NCI-H446 treated with DMSO at 0.1 percent for 48 hours (cell line): ENCODE data around the gene ZNRF1.
"Not testable (repeated sequence)": the region's sequence is repeated elsewhere in the genome, so short reads cannot be mapped to it uniquely, and the experiment has no call there.

Source experiments
- DNase-seq: peaks from one replicate; lab custom pipeline; 2025; lab: John Stamatoyannopoulos, UW

The ZNRF1 gene

DNA sequence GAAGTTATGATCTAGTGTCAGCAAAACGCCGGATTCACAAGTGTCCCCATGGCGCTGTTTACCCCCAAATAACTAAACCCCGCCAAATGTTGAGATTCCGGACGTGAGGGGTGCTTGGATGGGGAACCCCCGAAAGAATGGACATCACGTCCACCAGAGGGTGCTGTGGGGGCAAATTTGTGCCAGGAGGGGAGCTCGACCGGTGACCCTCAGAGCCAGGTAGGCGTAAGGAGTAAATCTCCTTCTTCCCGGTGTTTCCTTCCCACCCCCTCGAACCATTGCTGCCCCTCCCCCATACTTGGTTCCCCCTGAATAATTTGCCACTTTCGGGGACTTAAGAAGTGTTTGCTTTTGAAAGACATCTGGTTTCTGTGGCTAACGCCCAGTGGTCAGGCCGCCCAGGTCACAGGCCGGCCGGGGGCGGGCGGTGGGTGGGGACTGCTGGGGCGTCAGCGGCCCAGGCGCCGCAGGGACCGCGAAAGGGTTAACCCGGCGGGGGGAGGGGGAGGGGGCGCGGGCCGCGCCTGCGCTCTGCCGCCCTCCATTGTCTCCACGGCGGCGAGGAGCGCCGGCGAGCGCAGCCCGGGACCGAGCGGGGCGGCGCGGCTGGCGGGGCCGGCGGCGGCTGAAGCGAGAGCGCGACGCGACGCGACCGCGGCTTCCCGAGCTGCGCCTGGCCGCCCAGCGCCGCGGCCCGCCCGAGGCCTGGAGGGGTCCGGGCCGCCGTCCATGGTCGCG lies at the start of gene ZNRF1:
Gene ZNRF1, plus strand, starts transcription at position 544 of the 738 bp plus-strand sequence. CDS start 648 bp downstream, outside the sequence.
- DNase-seq: no peak

DNA sequence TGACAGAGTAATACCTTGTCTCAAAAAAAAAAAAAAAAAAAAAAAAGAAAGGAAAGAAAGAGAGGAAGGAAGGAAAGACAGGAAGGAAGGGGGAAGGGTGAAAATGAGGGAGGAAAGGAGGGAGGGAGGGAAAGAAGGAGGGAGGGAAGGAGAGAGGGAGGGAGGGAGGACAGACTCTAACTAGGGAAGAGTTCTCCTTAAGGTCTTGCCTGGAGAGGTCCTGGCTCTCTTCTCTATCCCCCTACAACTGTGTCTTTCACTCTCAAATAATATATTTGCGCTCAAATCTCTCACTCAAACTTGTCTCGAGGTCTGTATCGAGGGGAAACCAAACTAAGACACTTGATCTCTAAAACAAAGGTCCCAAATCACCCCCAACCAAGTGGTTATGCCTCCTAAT lies 49.5 kb upstream of the ZNRF1 start:
- no peak for DNase-seq

DNA sequence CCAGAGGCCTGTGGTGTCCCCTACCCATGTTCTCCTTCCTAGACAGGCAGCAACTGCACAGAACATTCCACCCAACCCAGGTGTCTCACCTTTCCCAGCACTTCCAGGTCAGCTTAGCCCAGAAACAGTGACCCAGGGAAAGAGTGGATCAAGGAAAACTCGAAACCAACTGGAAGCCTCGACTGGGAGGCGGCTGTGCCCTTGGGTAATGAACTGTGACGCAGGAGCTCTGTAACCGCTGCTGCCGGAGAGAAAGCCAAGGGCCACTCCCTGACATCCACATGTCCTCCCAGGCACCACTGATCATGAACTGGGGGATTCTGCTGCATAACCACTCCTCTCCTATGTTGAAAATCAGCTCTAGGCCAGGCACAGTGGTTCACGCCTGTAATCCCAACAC lies 48.3 kb upstream of the ZNRF1 start:
- DNase-seq: no peak

DNA sequence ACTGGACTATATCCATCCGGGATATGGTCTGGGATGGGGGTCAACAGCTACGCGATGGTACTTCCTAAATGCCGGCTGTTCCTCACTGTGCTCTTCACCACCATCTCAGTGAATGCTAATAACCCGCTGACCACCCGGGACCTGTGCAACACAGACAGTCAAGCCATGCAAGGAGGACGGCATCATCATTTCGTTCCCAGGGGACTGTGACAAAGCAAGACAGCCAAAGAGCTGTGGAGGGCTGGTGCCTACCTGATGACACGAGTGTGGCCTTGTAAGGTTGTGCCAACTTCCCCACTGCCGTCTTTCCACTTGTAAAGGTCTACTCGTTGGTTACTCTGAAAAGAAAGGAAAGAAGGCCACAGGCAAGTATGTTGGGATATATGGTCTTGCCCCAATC lies 47.6 kb upstream of the ZNRF1 start:
- no peak for DNase-seq

DNA sequence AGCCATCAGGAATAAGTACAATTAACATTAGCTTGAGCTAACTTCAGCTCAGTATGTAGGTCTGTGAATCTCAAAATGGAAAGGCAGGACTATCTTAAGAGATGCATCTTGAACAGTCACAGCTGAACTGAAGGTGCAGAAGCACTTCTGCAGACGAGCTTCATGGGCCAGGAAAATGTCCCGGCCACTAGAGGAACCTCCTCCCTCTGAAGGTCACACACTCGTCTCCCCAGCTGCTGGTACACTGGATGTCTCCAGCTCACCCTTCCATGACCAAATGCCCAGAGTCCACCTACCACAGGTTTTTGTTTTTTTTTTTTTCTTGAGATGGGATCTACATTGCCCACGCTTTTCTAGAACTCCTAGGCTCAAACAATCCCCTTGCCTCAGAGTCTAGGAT lies 47.1 kb upstream of the ZNRF1 start:
- no peak for DNase-seq

DNA sequence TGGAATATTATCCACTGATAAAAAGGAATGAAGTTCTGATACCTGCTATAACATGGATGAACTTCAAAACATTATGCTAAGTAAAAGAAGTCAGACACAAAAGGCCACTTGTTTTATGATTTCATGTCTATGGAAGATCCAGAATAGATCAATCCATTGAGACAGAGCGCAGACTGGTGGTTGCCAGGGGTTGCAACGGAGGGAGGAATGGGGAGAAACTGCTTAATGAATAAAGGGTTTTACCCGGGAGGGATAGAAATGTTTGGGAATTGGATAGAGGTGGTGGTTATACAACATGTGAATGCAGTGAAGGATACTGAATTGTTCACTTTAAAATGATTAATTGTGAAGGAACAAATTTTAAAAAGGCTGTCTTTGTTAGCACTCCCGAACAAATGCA lies 44.1 kb upstream of the ZNRF1 start:
- DNase-seq: no peak

DNA sequence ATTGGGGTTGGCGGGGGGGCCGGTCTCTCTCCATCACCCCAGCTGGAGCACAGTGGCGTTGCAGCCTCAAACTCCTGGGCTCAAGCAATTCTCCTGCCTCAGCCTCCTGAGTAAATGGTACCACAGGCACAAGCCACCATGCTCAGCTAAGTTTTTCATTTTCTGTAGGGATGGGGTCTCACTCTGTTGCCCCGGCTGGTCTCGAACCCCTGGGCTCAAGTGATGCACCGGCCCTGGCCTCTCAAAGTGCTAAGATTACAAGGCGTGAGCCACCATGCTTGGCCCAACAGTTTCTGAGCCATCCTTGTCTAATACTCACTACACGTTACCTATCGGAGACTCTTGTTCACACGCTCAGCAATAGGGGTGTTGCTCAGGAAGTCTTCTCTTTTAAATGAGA lies 25.5 kb upstream of the ZNRF1 start:
- no peak for DNase-seq

DNA sequence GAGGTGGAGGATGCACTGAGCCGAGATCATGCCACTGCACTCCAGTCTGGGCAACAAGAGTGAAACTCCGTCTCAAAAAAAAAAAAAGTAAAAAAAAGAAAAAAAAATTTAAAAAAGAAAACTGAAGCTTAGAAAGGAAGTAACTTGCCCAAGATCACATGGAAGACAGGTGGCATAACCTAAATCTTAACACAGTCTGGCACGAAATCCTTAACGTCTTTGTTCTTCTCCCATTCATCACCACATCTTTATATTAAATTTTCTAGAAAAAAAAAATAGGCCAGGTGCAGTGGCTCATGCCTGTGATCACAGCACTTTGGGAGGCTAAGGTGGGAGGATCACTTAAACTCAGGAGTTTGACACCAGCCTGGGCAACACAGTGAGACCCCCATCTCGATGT lies 23.2 kb upstream of the ZNRF1 start:
- no peak for DNase-seq

DNA sequence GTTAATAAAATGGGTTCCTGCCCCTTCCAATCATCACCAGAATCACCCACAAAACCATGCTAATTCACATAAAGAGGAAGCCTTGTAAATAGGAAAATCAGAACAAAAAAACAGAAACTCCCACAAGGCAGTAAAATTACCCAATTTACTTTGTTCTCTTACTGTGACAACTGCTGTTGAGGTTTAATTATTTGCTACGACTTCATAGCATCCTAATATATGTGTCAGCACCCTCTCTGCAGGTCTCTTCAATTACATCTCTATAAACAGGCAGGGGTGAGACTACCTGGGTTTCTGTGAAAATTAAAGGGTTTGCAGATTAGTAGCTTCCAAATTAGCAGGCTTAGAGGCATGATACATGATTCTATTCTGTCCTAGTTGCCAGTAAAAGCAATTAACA lies 16.6 kb upstream of the ZNRF1 start:
- no peak for DNase-seq

DNA sequence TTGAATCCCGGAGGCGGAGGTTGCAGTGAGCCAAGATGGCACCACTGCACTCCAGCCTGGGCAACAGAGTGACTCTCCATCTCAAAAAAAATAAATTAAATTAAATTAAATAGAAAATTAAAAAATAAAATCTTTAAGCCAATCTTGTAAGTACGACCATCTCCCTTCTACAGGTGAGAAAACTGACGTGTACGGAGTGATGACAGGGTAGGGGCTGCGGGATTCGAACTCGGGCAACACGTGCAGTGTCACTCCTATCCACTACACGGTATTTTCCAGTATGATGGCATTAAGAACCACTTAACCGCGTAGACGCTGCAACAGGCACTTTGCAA lies 14.7 kb upstream of the ZNRF1 start:
- no peak for DNase-seq

DNA sequence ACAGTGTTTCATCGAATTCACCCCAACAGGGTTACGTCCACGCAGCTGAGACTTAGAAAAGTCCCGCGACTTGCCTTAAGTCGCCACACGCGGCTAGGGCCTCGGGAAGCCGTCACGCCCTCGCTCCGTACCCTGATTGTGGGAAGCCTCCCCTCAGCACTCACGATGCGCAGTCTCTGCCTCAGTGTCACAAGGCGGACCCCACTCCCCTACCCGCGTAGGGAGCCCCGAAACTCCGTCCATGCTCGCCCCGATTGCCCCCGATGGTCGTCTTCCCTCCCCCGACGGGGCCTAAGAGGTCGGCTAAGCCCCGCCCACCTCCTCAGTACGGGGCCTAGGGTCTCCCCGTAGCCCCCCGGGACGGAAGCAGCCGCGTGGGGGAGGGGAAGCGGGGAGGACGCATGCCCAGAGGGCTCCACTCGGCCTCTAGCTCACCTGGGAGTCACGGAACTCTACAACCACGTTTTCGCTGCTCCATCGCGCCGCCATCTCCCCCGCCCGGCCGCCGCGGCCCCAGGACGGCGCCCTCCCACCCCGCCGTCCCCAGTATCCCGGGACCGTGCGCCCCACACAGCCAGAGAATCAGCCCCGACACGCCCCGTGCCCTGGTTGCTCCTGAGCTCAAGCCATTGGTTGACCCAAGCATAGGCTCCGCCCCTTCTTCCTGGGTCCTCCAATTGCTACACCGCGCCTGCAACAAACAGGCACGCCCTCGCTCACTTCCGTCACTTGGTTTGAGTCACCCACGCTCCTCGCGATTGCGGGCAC lies 14.1 kb upstream of the ZNRF1 start, which contains the start of gene WDR59:
Gene WDR59, minus strand, starts transcription at position 595 of the 768 bp plus-strand sequence. Its CDS starts 106 bp downstream, at position 489.
- peak; percentile 96 for DNase-seq

DNA sequence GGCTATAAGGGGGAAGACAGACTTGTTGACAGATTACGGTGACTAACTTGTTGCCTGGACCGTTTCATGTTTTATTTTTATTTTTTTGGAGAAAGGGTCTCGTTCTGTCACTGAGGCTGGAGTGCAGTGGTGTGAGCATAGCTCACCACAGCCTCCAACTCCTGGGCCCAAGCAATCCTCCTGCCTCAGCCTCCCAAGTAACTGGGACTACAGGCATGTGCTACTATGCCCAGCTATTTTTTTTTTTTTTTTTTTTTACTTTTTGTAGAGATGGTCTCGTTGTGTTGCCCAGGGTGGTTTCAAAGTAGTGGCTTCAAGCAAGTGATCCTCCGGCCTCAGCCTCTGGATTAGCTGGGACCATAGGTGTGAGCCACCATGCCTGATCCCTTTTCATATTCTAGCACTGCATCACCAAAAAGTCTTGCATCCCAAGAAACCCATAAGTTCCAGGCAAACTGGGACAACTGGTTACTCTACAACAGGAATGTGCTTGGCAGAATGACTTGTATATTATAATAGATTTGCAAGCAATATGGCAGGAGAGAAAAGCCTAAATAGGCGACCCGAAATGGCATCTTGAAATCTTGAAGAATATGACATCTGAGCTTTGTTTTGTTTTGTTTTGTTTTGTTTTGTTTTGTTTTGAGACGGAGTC lies 11.7 kb upstream of the ZNRF1 start:
- DNase-seq: no peak

DNA sequence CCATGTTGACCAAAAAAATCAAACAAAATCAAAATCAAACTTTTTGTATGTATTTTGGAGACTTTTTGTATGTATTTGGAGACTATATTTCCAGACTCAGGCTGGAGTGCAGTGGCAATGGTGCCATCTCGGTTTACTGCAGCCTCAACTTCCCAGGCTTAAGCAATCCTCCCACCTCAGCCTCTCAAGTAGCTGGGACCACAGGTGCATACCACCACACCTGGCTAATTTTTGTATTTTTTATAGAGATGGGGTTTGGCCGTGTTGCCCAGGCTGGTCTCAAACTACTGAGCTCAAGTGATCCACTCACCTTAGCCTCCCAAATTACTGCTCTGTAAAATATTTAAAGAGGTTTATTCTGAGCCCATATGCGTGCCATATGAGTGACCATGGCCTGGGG lies 9.0 kb upstream of the ZNRF1 start:
- not testable (repeated sequence) for DNase-seq

DNA sequence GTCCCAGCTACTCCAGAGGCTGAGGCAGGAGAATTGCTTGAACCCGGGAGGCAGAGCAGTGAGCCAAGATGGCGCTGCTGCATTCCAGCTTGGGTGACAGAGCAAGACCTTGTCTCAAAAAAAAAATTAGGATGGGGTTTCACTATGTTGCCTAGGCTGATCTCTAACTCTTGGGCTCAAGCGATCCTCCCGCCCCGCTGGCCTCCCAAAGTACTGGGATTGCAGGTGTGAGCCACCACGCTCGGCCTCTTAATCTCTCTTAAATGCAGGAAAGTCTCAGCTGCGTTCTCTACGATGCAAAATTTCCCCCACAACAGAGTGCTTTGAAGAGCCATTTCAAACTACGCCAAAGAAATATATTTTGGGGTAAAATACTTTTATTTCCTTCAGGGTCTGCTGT lies 8.0 kb upstream of the ZNRF1 start:
- DNase-seq: no peak

DNA sequence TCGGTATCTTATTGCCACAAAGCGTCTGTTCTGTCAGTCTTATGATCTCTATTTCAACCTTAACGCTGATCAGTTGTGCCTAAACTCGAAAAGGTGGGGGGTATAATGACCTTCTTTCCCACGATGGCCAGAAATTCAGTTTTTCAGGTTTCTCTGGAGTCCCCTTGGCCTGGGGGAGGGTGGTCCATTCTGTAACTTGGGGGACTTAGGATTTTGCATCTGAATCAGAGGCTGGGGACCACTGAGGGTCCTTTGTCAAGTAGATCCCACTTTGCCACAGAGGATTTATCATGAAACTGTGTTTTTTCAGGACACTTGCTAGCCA lies 7.6 kb upstream of the ZNRF1 start:
- no peak for DNase-seq

DNA sequence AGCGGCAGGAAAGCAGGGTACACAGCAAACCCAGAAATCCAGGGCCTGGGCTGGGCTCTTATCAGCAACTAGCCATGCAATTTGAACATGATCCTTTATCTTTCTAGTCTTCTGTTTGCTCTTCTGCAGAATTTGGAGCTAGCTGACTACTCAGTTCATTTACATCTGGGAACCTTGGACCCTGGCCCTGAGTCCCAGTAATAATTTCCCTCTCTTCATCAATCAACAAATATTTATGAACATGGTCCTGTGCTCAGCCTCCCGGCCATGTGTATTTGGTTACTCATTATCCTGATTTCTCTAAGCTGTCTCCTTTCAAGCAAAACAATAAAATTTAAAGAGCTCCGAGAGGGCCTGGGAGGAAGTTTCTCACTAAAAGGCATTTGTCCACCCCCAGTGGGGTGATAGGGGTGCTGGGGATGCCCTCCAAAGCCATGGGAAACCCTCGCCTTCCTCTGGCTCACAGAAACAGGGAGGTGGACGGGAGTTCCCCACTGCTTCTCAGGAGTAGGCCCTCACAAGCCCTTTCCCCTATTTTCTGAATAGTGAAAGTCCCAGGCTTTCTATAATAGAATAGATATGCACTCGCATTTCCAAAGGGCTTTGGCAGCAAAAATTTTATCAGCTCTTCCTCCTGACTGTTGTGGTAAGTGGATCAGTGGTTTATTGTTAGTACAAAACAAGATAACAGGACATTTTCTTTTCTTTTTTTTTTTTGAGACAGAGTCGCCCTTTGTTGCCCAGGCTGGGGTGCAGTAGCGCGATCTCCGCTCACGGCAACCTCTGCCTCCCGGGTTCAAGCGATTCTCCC lies 7.0 kb upstream of the ZNRF1 start:
- no peak for DNase-seq

DNA sequence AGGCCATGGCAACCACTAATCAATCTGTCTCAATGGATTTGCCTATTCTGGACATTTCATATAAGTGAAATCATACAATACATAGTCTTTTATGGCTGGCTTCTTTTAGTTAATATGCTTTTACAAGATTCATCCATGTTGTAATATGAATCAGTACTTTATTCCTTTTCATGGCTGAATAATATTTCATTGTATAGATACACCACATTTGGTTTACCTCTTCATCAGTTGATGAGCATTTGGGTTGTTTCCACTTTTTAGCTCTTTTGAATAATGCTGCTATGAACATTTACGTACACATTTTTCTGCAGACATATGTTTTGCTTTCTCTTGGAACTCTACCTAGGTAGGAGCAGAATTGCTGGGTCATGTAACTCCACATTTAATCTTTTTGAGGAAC lies 2.8 kb upstream of the ZNRF1 start:
- no peak for DNase-seq

DNA sequence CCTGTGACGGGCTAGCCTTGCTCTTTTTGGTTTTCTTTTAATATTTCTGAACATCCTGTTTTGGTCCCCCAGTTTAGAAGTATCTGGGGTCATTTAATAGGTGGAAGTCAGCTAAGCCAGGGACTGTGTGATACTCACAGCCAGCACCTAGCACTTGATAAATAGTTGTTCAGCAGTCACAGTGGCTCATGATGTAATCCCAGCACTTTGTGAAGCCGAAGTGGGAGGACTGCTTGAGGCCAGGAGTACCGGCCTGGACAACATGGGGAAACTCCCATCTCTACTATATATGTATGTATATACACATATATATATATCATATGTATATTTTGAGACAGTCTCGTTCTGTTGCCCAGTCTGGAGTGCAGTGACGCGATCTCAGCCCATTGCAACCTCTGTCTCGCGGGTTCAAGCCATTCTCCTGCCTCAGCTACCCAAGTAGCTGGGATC lies 1.8 kb upstream of the ZNRF1 start:
- DNase-seq: no peak

DNA sequence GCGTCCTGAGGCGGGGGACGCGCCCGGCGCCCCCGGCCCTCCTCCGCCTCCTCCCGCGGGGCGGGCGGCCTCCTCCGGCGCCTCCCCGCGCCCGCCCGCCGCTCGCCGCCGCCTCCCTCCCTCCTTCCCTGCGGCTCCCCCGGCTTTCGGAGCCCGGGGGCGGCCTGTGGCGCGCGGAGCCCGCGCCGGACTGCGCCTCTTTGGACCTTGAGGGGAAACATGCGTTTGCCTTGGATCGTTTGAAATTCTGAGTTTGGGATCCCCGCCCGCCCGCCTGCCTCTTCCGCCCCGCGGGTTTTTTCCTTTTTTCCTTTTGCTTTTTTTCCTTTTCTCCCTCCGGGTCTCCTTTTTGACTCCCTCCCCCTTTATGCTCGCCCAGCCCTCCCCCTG lies 390 bp downstream of the ZNRF1 start:
- no peak for DNase-seq

DNA sequence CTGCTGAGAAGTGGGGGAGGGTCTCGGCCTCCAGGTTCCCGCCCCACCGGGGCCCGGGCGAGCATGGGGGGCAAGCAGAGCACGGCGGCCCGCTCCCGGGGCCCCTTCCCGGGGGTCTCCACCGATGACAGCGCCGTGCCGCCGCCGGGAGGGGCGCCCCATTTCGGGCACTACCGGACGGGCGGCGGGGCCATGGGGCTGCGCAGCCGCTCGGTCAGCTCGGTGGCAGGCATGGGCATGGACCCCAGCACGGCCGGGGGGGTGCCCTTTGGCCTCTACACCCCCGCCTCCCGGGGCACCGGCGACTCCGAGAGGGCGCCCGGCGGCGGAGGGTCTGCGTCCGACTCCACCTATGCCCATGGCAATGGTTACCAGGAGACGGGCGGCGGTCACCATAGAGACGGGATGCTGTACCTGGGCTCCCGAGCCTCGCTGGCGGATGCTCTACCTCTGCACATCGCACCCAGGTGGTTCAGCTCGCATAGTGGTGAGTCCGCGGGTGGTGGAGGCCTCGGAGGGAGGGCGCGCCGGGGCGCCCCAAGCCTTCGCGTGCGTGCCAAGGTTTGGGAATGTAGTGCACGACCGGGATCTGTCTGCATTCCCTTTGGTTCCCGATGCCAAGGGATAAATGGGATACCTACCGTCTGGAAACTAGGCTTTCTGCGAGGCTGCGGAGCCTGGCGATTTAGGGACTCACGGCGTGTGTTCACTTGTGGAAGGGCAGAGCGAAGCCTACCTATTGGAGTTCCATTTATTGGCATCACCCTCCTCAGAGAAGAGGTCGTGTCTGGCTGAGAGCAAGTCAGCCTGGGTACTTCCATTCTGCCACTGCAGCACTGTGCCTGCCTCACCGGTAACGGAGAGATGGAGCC lies 1.0 kb downstream of the ZNRF1 start:
- no peak for DNase-seq

DNA sequence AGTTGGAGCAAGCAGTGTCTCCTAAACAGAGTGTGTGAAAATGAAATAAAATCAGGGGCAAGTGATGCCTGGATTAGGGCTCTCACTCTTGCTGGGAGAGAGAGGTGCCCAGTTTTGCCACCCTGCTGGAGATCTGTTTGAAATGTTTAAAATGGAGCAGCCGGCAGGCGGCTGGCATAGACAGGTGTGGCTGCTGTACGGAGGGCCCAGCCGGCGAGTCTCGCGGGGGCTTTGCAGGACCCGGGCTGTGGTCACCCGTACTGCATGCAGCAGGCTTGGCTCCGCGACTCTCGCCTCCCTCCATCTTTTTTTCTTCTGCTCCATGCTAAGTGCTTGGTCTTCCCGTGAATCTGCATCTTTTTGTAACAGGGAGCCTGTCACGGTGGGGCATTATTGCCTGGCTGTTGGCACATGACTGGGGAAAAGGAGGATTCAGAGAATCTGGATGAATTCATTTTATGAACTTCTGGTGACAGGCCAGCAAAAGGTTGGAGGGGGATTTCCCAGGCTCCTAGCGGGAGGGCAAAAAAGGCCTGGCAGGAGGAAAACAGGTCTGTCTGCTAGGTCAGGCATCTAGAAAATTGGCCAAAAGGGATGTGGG lies 1.8 kb downstream of the ZNRF1 start:
- no peak for DNase-seq
